ENCODE measurements around the gene SNX27.
"Not testable (repeated sequence)": the region's sequence is repeated elsewhere in the genome, so short reads cannot be mapped to it uniquely, and the experiment has no call there.

SNX27 gene

DNA sequence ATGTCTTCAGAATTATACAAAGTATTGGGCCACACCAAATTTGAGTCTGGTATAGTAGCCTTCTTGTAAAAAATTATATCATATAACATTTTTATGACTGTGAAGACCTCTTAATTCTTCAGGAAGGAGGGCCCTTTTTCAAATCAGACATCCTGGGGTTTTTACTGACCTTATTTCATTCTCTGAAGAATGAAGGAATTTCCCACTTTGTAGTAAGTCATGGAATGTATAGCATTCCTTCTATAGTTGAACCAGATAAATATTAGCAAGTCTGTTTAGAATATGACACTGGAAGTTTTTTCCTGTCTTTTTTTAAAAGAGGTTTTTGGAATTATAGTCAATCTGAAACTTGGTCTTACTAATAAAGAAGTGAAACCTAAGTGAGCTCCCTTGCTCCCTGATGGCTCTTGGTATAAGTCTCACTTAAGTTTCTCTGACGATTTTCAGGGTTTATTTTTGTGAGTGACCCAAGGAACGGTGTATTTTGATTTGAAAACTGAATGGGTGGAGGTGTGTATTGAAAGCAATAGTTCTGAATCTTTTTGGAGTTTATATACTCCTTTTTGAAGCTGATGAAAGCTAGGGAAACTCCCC is 23.7 kb downstream of the SNX27 start:
- no peak for TF ChIP-seq CTCF (conservative IDR thresholded peaks at IDR 0.05; ENCODE audit: control insufficient read depth, insufficient read depth, low read depth, low read length)
- no peak overlapping the region for H3K4me3 ChIP-seq (ENCODE audit: control insufficient read depth, low read depth, low read length)
- no peak for DNase-seq (ENCODE audit: low read depth)

GRCh38 chr1:151638074-151638775 is 26.4 kb downstream of the SNX27 start:
- no peak for TF ChIP-seq CTCF (conservative IDR thresholded peaks at IDR 0.05; ENCODE audit: control insufficient read depth, insufficient read depth, low read depth, low read length)
- H3K4me3 ChIP-seq (ENCODE audit: control insufficient read depth, low read depth, low read length) = no peak overlapping the region
- DNase-seq (ENCODE audit: low read depth) = no peak

GRCh38 chr1:151638812-151639211 is 27.0 kb downstream of the SNX27 start:
- no peak for DNase-seq (ENCODE audit: low read depth)
- no peak for TF ChIP-seq CTCF (conservative IDR thresholded peaks at IDR 0.05; ENCODE audit: control insufficient read depth, insufficient read depth, low read depth, low read length)
- no peak overlapping the region for H3K4me3 ChIP-seq (ENCODE audit: control insufficient read depth, low read depth, low read length)

DNA sequence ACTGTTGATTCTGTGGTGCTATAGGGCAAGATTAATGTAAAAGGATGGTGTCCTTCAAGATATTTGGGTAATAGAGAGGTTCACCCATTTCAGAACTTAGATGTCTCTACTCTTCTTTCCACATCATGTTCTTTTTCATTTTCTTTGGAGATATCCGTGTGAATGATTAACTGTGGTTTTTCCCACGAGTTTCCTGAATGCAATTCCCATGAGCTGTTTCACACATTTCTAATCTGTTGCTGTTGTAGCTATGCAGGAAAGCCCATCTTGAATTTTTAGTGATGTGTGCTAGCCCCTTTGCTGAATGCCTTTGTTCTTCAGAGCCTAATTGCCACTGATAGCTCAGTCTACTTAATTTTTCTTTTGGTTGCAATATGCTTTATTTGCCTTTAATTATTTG is 27.6 kb downstream of the SNX27 start:
- no peak overlapping the region for H3K4me3 ChIP-seq (ENCODE audit: control insufficient read depth, low read depth, low read length)
- no peak for TF ChIP-seq CTCF (conservative IDR thresholded peaks at IDR 0.05; ENCODE audit: control insufficient read depth, insufficient read depth, low read depth, low read length)
- DNase-seq (ENCODE audit: low read depth) = peak; percentile 62

- no peak overlapping the region for H3K4me3 ChIP-seq (ENCODE audit: control insufficient read depth, low read depth, low read length)
- no peak for TF ChIP-seq CTCF (conservative IDR thresholded peaks at IDR 0.05; ENCODE audit: control insufficient read depth, insufficient read depth, low read depth, low read length)
- peak; percentile 15 for DNase-seq (ENCODE audit: low read depth)
Observed at GRCh38 chr1:151641229-151641628, 29.4 kb downstream of the SNX27 start.

GRCh38 chr1:151643085-151643484 is 31.2 kb downstream of the SNX27 start:
- DNase-seq (ENCODE audit: low read depth) = not testable (repeated sequence)

GRCh38 chr1:151644001-151644400 is 32.2 kb downstream of the SNX27 start:
- TF ChIP-seq CTCF (conservative IDR thresholded peaks at IDR 0.05; ENCODE audit: control insufficient read depth, insufficient read depth, low read depth, low read length) = no peak
- no peak overlapping the region for H3K4me3 ChIP-seq (ENCODE audit: control insufficient read depth, low read depth, low read length)
- DNase-seq (ENCODE audit: low read depth) = peak; percentile 23

More at GRCh38 chr1:151643085-151643484, 31.2 kb downstream of the SNX27 start:
- H3K4me3 ChIP-seq (ENCODE audit: control insufficient read depth, low read depth, low read length) = not testable (repeated sequence)

All from fibroblast of mammary gland (primary cell).